HepG2 (cell line): ENCODE data around the gene ZACN. TPM values are rescaled to one million over a fixed set of nuclear protein-coding genes. Genes with fewer than 3 reads are reported as not detected.

ENCODE experiments used
- ADNP ChIP-seq: sonication (generic); formaldehyde crosslinking; IDR thresholded peaks from 2 replicates; pipeline ENCODE4 v1.4.0; 2020; ENCODE audit warnings: missing genetic modification reagents
- BCL6 ChIP-seq: IDR thresholded peaks from 2 replicates; pipeline ENCODE4 v1.6.1; 2016; ENCODE audit warnings: missing genetic modification reagents, missing compliant biosample characterization
- EP300 ChIP-seq, 3 experiments: sonication (generic) in 1 of 3; formaldehyde crosslinking in 1 of 3; IDR thresholded peaks; 2 replicates each; pipeline versions ENCODE4 v1.5.1 to v1.6.1; 2011 to 2020; ENCODE audit warnings: low read depth in 2 of 3, low read length in 2 of 3, borderline replicate concordance in 1 of 3, improper control_type of control experiment in 1 of 3, mild to moderate bottlenecking in 1 of 3, missing genetic modification reagents in 1 of 3, moderate library complexity in 1 of 3
- FOSL2 ChIP-seq: sonication (generic); formaldehyde crosslinking; IDR thresholded peaks from 2 replicates; pipeline ENCODE4 v1.4.0; 2020; ENCODE audit warnings: missing genetic modification reagents
- GABPB1 ChIP-seq: IDR thresholded peaks from 2 replicates; pipeline ENCODE4 v1.6.1; 2016; ENCODE audit warnings: mild to moderate bottlenecking, missing genetic modification reagents, moderate library complexity, missing compliant biosample characterization
- KLF6 ChIP-seq: IDR thresholded peaks from 2 replicates; pipeline ENCODE4 v1.8.0; 2016; ENCODE audit warnings: missing biosample characterization, missing genetic modification reagents
- SIN3B ChIP-seq: fragments of 150-350 bp; IDR thresholded peaks from 2 replicates; pipeline ENCODE4 v1.6.1; 2014; ENCODE audit warnings: low read length
- SP1 ChIP-seq, 2 experiments: fragments of 450-650 bp in 1 of 2; sonication (generic) in 1 of 2; formaldehyde crosslinking in 1 of 2; IDR thresholded peaks; 2 replicates each; pipeline versions ENCODE4 v1.4.0 to v1.6.1; 2016 to 2020; ENCODE audit warnings: missing genetic modification reagents in 1 of 2
- TEAD2 ChIP-seq: sonication (generic); formaldehyde crosslinking; IDR thresholded peaks from 2 replicates; pipeline ENCODE4 v1.9.0; 2021; ENCODE audit warnings: missing genetic modification reagents
- ZKSCAN1 ChIP-seq: fragments of 150-350 bp; IDR thresholded peaks from 2 replicates; pipeline ENCODE4 v1.6.1; 2014; ENCODE audit warnings: low read length
- ZNF207 ChIP-seq: fragments of 450-650 bp; IDR thresholded peaks from 2 replicates; pipeline ENCODE4 v1.6.1; 2016; ENCODE audit warnings: antibody characterized with exemption, borderline replicate concordance
- ZNF317 ChIP-seq: sonication (generic); formaldehyde crosslinking; IDR thresholded peaks from 2 replicates; pipeline ENCODE4 v1.5.0; 2020; ENCODE audit warnings: mild to moderate bottlenecking, missing genetic modification reagents
- ZNF34 ChIP-seq: sonication (generic); formaldehyde crosslinking; IDR thresholded peaks from 2 replicates; pipeline ENCODE4 v1.4.0; 2020; ENCODE audit warnings: mild to moderate bottlenecking, missing genetic modification reagents, borderline replicate concordance
- ZNF556 ChIP-seq: sonication (generic); formaldehyde crosslinking; IDR thresholded peaks from 2 replicates; pipeline ENCODE4 v1.4.0; 2020; ENCODE audit warnings: mild to moderate bottlenecking, missing genetic modification reagents, borderline replicate concordance
- polyA plus RNA-seq, 8 experiments: library from polyadenylated mRNA; depleted of rRNA in 3 of 8; stranded (reverse) in 7 of 8; unstranded in 1 of 8; fragments of >200 nt; fragmentation: Illumina TruSeq in 4 of 8; extraction: Trizol in 4 of 8; gene quantifications; 2 replicates each; pipeline versions ENCODE4 v1.2.1 to v1.2.3, GENCODE V29; 2011 to 2016; ENCODE audit warnings: low read depth in 4 of 8, missing spikeins in 1 of 8, mixed read lengths in 1 of 8; ENCODE audit not compliant: insufficient read depth in 1 of 8
- total RNA-seq, 5 experiments: library from RNA; depleted of rRNA; stranded (reverse); fragments of >200 nt; fragmentation: Illumina TruSeq; extraction: Trizol; gene quantifications; 2 replicates each; pipeline ENCODE4 v1.2.3, GENCODE V29; 2016; ENCODE audit warnings: low read depth in 1 of 5
- TF ChIP-seq, protein P1 (sequence below), 2 experiments: IDR thresholded peaks; 2 replicates each; pipeline ENCODE4 v1.6.1; 2011 to 2012; ENCODE audit warnings: low read length in 2 of 2, borderline replicate concordance in 1 of 2, low read depth in 1 of 2, mild to moderate bottlenecking in 1 of 2, moderate library complexity in 1 of 2
- TF ChIP-seq, protein P2 (sequence below): sonication (generic); formaldehyde crosslinking; IDR thresholded peaks from 2 replicates; pipeline ENCODE4 v1.5.0; 2020; ENCODE audit warnings: mild to moderate bottlenecking, missing genetic modification reagents, moderate library complexity
- TF ChIP-seq, protein P3 (sequence below): sonication (generic); formaldehyde crosslinking; IDR thresholded peaks from 2 replicates; pipeline ENCODE4 v1.9.0; 2022; ENCODE audit warnings: missing genetic modification reagents, mild to moderate bottlenecking, borderline replicate concordance
- TF ChIP-seq, protein P4 (sequence below): sonication (generic); formaldehyde crosslinking; IDR thresholded peaks from 2 replicates; pipeline ENCODE4 v1.4.0; 2020; ENCODE audit warnings: missing genetic modification reagents

ZACN gene
- total and polyA plus RNA-seq, 2 of the 13 experiments (the other 11 are each of a cell fraction or from before 2014, with no cell fraction given): 0.11 to 0.15 TPM

DNA sequence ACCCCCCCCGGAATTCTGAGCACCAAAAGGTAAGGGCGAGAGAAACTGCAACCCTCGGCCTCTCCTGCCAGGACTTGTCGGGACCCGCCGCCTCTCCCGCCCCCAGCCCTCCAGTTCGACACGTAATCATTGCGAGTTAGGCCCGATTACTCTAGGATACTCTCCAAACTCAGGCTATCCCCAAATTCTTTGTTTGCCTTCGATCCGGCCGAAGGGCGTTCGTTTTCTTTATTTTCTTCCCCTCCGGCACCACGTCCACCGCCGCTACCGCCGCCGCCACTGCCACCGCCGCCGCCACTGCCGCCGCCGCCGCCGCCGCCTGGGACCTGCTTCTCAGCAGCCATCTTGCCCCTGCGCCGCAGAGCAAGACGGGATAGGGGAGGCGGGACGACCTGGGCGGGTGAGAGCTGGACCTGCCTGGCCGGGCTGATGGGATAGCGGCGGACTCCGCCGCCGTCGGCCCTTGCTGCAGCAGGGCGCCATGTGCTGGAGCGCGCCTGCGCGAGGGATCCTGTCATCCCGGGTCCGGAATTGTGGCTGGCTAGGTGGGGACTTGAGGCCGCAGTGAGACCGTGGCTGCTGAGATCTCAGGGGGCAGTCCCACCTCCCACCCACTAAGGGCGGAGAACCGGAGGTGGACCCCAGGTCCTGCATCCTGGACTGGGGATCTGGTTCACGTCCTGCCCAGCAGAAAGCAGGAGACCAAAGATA is 6.7 kb upstream of the ZACN start, which contains the start of gene SRP68 (continued):
- no peak for TF ChIP-seq ZKSCAN1
- TF ChIP-seq SIN3B: peak; percentile 51; the same call in 1 of the 2 replicates
- TF ChIP-seq EP300 (IDR thresholded peaks at IDR 0.05; ENCODE audit: low read depth in 2 of 2, low read length in 2 of 2): no peak
- no peak; the same call in 1 of the 2 replicates for TF ChIP-seq EP300 (CRISPR knock-in tag; IDR thresholded peaks at IDR 0.05; ENCODE audit: borderline replicate concordance)
- peak; percentile 99 for TF ChIP-seq ZNF556
- TF ChIP-seq FOSL2 (CRISPR knock-in tag): peak; percentile 54; the same call in 1 of the 2 replicates
- peak; percentile 92 for TF ChIP-seq GABPB1 (CRISPR knock-in tag)
- TF ChIP-seq, protein P1, sequence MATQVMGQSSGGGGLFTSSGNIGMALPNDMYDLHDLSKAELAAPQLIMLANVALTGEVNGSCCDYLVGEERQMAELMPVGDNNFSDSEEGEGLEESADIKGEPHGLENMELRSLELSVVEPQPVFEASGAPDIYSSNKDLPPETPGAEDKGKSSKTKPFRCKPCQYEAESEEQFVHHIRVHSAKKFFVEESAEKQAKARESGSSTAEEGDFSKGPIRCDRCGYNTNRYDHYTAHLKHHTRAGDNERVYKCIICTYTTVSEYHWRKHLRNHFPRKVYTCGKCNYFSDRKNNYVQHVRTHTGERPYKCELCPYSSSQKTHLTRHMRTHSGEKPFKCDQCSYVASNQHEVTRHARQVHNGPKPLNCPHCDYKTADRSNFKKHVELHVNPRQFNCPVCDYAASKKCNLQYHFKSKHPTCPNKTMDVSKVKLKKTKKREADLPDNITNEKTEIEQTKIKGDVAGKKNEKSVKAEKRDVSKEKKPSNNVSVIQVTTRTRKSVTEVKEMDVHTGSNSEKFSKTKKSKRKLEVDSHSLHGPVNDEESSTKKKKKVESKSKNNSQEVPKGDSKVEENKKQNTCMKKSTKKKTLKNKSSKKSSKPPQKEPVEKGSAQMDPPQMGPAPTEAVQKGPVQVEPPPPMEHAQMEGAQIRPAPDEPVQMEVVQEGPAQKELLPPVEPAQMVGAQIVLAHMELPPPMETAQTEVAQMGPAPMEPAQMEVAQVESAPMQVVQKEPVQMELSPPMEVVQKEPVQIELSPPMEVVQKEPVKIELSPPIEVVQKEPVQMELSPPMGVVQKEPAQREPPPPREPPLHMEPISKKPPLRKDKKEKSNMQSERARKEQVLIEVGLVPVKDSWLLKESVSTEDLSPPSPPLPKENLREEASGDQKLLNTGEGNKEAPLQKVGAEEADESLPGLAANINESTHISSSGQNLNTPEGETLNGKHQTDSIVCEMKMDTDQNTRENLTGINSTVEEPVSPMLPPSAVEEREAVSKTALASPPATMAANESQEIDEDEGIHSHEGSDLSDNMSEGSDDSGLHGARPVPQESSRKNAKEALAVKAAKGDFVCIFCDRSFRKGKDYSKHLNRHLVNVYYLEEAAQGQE (IDR thresholded peaks at IDR 0.05; ENCODE audit: borderline replicate concordance in 1 of 2, low read depth in 1 of 2, low read length in 2 of 2): no peak
- peak; percentile 96 for TF ChIP-seq KLF6 (CRISPR knock-in tag)
- peak; percentile 35; the same call in 1 of the 2 replicates for TF ChIP-seq BCL6 (CRISPR knock-in tag)
- TF ChIP-seq ZNF207: no peak
- TF ChIP-seq ZNF317 (CRISPR knock-in tag): peak; percentile 17; the same call in 1 of the 2 replicates
- TF ChIP-seq, protein P2, sequence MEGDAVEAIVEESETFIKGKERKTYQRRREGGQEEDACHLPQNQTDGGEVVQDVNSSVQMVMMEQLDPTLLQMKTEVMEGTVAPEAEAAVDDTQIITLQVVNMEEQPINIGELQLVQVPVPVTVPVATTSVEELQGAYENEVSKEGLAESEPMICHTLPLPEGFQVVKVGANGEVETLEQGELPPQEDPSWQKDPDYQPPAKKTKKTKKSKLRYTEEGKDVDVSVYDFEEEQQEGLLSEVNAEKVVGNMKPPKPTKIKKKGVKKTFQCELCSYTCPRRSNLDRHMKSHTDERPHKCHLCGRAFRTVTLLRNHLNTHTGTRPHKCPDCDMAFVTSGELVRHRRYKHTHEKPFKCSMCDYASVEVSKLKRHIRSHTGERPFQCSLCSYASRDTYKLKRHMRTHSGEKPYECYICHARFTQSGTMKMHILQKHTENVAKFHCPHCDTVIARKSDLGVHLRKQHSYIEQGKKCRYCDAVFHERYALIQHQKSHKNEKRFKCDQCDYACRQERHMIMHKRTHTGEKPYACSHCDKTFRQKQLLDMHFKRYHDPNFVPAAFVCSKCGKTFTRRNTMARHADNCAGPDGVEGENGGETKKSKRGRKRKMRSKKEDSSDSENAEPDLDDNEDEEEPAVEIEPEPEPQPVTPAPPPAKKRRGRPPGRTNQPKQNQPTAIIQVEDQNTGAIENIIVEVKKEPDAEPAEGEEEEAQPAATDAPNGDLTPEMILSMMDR (CRISPR knock-in tag): peak; percentile 38
- TF ChIP-seq, protein P3, sequence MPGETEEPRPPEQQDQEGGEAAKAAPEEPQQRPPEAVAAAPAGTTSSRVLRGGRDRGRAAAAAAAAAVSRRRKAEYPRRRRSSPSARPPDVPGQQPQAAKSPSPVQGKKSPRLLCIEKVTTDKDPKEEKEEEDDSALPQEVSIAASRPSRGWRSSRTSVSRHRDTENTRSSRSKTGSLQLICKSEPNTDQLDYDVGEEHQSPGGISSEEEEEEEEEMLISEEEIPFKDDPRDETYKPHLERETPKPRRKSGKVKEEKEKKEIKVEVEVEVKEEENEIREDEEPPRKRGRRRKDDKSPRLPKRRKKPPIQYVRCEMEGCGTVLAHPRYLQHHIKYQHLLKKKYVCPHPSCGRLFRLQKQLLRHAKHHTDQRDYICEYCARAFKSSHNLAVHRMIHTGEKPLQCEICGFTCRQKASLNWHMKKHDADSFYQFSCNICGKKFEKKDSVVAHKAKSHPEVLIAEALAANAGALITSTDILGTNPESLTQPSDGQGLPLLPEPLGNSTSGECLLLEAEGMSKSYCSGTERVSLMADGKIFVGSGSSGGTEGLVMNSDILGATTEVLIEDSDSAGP (CRISPR knock-in tag): peak; percentile 98
- TF ChIP-seq, protein P4, sequence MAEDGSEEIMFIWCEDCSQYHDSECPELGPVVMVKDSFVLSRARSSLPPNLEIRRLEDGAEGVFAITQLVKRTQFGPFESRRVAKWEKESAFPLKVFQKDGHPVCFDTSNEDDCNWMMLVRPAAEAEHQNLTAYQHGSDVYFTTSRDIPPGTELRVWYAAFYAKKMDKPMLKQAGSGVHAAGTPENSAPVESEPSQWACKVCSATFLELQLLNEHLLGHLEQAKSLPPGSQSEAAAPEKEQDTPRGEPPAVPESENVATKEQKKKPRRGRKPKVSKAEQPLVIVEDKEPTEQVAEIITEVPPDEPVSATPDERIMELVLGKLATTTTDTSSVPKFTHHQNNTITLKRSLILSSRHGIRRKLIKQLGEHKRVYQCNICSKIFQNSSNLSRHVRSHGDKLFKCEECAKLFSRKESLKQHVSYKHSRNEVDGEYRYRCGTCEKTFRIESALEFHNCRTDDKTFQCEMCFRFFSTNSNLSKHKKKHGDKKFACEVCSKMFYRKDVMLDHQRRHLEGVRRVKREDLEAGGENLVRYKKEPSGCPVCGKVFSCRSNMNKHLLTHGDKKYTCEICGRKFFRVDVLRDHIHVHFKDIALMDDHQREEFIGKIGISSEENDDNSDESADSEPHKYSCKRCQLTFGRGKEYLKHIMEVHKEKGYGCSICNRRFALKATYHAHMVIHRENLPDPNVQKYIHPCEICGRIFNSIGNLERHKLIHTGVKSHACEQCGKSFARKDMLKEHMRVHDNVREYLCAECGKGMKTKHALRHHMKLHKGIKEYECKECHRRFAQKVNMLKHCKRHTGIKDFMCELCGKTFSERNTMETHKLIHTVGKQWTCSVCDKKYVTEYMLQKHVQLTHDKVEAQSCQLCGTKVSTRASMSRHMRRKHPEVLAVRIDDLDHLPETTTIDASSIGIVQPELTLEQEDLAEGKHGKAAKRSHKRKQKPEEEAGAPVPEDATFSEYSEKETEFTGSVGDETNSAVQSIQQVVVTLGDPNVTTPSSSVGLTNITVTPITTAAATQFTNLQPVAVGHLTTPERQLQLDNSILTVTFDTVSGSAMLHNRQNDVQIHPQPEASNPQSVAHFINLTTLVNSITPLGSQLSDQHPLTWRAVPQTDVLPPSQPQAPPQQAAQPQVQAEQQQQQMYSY (CRISPR knock-in tag): no peak
- TF ChIP-seq ZNF34 (CRISPR knock-in tag): no peak
- TF ChIP-seq ADNP: no peak
- TF ChIP-seq SP1 (IDR thresholded peaks at IDR 0.05): no peak
- TF ChIP-seq SP1 (CRISPR knock-in tag; IDR thresholded peaks at IDR 0.05): peak; percentile 90
- 0 out of 2 replicates have a peak, but pooled peaks have one; percentile 32 for TF ChIP-seq TEAD2 (CRISPR knock-in tag)
